ENCODE measurements around the gene LRRC27. TPM values are rescaled to one million over a fixed set of nuclear protein-coding genes. Genes with fewer than 3 reads are reported as not detected.

LRRC27 gene
- total RNA-seq, 4 donors from 2014 or later: 5.1 to 22.3 (median 18.5) TPM

- Histone ChIP-seq H3K36me3 (no peaks in the 10 kb centered on the region), H3K9me3 (no peaks in the 10 kb centered on the region), H3K4me3 (no peak overlapping the region), H3K27ac (no peak overlapping the region), H3K27me3 (no peaks in the 10 kb centered on the region), H3K4me1 (no peaks in the 10 kb centered on the region)
- peak in 1 of 3 donors; percentile 47 for DNase-seq
- TF ChIP-seq CTCF (IDR thresholded peaks at IDR 0.05) (no peak), POLR2A (IDR thresholded peaks at IDR 0.05) (no peak)
Observed at GRCh38 chr10:132319853-132320653, 11.9 kb upstream of the LRRC27 start.

GRCh38 chr10:132320654-132321469 is 11.1 kb upstream of the LRRC27 start:
- DNase-seq: peak in 1 of 3 donors; percentile 37
- no peaks in the 10 kb centered on the region for H3K27me3 ChIP-seq
- H3K9me3 ChIP-seq: no peaks in the 10 kb centered on the region
- H3K4me1 ChIP-seq: no peaks in the 10 kb centered on the region
- TF ChIP-seq CTCF (IDR thresholded peaks at IDR 0.05) (no peak), POLR2A (IDR thresholded peaks at IDR 0.05) (no peak)
- H3K36me3 ChIP-seq: no peaks in the 10 kb centered on the region
- H3K27ac ChIP-seq: no peak overlapping the region
- H3K4me3 ChIP-seq: no peak overlapping the region

GRCh38 chr10:132321726-132322125 is 10.3 kb upstream of the LRRC27 start:
- TF ChIP-seq POLR2A (IDR thresholded peaks at IDR 0.05) (no peak), CTCF (IDR thresholded peaks at IDR 0.05) (no peak)
- no peak overlapping the region for H3K27ac ChIP-seq
- H3K9me3 ChIP-seq: no peaks in the 10 kb centered on the region
- H3K4me3 ChIP-seq: no peak overlapping the region
- no peaks in the 10 kb centered on the region for H3K27me3 ChIP-seq
- H3K36me3 ChIP-seq: no peaks in the 10 kb centered on the region
- peak in 1 of 3 donors; percentile 38 for DNase-seq
- H3K4me1 ChIP-seq: no peaks in the 10 kb centered on the region

- no peaks in the 10 kb centered on the region for H3K36me3 ChIP-seq
- TF ChIP-seq POLR2A (IDR thresholded peaks at IDR 0.05) (no peak), CTCF (IDR thresholded peaks at IDR 0.05) (no peak)
- no peaks in the 10 kb centered on the region for H3K4me1 ChIP-seq
- no peaks in the 10 kb centered on the region for H3K27me3 ChIP-seq
- peak in 1 of 3 donors; percentile 37 for DNase-seq
- no peaks in the 10 kb centered on the region for H3K9me3 ChIP-seq
- no peak overlapping the region for H3K4me3 ChIP-seq
- no peak overlapping the region for H3K27ac ChIP-seq
Observed at GRCh38 chr10:132322586-132323048, 9.4 kb upstream of the LRRC27 start.

- no peak overlapping the region for H3K4me3 ChIP-seq
- no peaks in the 10 kb centered on the region for H3K36me3 ChIP-seq
- H3K9me3 ChIP-seq: no peaks in the 10 kb centered on the region
- H3K27ac ChIP-seq: no peak overlapping the region
- no peak for DNase-seq
- H3K27me3 ChIP-seq: no peaks in the 10 kb centered on the region
- peaks cover 0 to 5% (median 0%) of the 10 kb centered on the region in 4 donors for H3K4me1 ChIP-seq
- TF ChIP-seq POLR2A (IDR thresholded peaks at IDR 0.05) (no peak), CTCF (IDR thresholded peaks at IDR 0.05) (no peak)
Observed at GRCh38 chr10:132324186-132324585, 7.8 kb upstream of the LRRC27 start.

All from Peyer's patch (tissue), 4 donors.